Measurements from ENCODE around the gene SLC8A3. TPM values are rescaled to one million over a fixed set of nuclear protein-coding genes. Genes with fewer than 3 reads are reported as not detected.

SLC8A3 gene
- polyA plus RNA-seq, 1 of the 3 experiments (the other 2 are of a cell fraction), result 0.26 TPM

DNA sequence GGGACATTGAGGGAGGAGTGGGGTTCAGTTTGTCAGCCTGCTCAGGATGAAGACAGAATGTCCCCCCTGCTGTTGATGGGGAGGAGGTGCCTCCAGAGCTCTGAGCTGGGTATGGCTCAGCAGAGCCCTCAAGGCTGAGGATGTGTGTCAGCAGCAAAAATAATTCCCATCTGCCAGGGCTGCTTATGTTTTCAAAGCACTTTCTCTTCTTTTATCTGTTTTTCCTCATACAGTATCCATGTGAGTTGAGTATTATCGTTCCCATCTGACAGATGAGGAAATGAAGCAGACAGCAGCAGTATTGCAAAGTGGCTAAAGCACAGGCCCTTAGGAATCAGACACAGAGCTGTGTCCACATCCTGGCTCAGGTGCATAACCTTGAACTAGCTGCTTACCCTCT, 94.1 kb downstream of the SLC8A3 start (continued):
- TF ChIP-seq, protein P1, sequence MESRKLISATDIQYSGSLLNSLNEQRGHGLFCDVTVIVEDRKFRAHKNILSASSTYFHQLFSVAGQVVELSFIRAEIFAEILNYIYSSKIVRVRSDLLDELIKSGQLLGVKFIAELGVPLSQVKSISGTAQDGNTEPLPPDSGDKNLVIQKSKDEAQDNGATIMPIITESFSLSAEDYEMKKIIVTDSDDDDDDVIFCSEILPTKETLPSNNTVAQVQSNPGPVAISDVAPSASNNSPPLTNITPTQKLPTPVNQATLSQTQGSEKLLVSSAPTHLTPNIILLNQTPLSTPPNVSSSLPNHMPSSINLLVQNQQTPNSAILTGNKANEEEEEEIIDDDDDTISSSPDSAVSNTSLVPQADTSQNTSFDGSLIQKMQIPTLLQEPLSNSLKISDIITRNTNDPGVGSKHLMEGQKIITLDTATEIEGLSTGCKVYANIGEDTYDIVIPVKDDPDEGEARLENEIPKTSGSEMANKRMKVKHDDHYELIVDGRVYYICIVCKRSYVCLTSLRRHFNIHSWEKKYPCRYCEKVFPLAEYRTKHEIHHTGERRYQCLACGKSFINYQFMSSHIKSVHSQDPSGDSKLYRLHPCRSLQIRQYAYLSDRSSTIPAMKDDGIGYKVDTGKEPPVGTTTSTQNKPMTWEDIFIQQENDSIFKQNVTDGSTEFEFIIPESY (IDR thresholded peaks at IDR 0.05; ENCODE audit: borderline replicate concordance, low read depth), result no peak
- TF ChIP-seq FOXJ3 (CRISPR knock-in tag; IDR thresholded peaks at IDR 0.05) (peak; percentile 88), FOXM1 (IDR thresholded peaks at IDR 0.05; ENCODE audit: low read depth) (no peak), ELF1 (IDR thresholded peaks at IDR 0.05) (no peak), SMC3 (IDR thresholded peaks at IDR 0.05; ENCODE audit: low read depth, low read length) (peak; percentile 27; the same call in 1 of the 2 replicates), YY1 (IDR thresholded peaks at IDR 0.05; ENCODE audit: low read depth) (no peak), GABPA (IDR thresholded peaks at IDR 0.05; ENCODE audit: low read depth) (no peak), JUND (IDR thresholded peaks at IDR 0.05) (no peak)
- TF ChIP-seq, protein P2, sequence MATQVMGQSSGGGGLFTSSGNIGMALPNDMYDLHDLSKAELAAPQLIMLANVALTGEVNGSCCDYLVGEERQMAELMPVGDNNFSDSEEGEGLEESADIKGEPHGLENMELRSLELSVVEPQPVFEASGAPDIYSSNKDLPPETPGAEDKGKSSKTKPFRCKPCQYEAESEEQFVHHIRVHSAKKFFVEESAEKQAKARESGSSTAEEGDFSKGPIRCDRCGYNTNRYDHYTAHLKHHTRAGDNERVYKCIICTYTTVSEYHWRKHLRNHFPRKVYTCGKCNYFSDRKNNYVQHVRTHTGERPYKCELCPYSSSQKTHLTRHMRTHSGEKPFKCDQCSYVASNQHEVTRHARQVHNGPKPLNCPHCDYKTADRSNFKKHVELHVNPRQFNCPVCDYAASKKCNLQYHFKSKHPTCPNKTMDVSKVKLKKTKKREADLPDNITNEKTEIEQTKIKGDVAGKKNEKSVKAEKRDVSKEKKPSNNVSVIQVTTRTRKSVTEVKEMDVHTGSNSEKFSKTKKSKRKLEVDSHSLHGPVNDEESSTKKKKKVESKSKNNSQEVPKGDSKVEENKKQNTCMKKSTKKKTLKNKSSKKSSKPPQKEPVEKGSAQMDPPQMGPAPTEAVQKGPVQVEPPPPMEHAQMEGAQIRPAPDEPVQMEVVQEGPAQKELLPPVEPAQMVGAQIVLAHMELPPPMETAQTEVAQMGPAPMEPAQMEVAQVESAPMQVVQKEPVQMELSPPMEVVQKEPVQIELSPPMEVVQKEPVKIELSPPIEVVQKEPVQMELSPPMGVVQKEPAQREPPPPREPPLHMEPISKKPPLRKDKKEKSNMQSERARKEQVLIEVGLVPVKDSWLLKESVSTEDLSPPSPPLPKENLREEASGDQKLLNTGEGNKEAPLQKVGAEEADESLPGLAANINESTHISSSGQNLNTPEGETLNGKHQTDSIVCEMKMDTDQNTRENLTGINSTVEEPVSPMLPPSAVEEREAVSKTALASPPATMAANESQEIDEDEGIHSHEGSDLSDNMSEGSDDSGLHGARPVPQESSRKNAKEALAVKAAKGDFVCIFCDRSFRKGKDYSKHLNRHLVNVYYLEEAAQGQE (IDR thresholded peaks at IDR 0.05; ENCODE audit: low read depth, low read length), result no peak

DNA sequence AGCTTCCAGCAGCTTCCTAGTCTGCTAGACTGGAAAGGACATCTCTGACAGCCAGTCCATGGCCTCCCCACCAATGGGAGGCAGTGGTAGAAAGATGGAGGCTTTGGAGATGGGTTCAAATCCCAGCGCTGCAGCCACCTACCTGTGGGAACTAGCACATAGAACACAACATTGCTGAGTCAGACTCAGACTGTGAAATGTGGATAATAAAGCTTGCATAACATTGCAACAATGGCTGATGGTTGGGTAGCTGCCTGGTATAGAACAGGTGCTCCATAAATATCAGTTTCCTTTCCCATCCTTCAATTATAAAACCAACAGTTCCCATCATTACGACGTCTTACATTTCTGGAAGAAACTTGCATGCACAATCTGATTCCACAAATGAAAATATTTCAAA, 94.6 kb downstream of the SLC8A3 start:
- CTCF ChIA-PET, result interaction anchor here (0.9 to 4.2 kb wide), 15 partner anchors 8 to 223 kb away, joined by 3 to 32 read pairs (median 6); no protein-coding TSS in a partner anchor

More for the DNA sequence above, 94.6 kb downstream of the SLC8A3 start:
- Histone ChIP-seq H2AFZ (ENCODE audit: low read depth) (no peak overlapping the region), H3K27ac (ENCODE audit: low read depth in 2 of 2, low read length in 1 of 2) (peak overlapping the region in 1 of 2 experiments; percentile 99; a peak in 2 of 4 replicates), H3K4me3 (ENCODE audit: low read depth in 2 of 2, low read length in 1 of 2) (no peak overlapping the region), H3K36me3 (replicated peaks in 1 of 2; ENCODE audit: control insufficient read depth in 1 of 2, insufficient read depth in 2 of 2, low read length in 1 of 2) (no peaks in the 10 kb centered on the region), H3K9ac (no peak overlapping the region), H3K27me3 (ENCODE audit: insufficient read depth) (no peaks in the 10 kb centered on the region), H4K20me1 (ENCODE audit: insufficient read depth) (no peaks in the 10 kb centered on the region), H3F3A (replicated peaks; ENCODE audit: insufficient read depth) (no peaks in the 10 kb centered on the region), H3K79me2 (ENCODE audit: insufficient read depth) (no peaks in the 10 kb centered on the region), H3K9me2 (no peaks in the 10 kb centered on the region), H3K9me3 (no peaks in the 10 kb centered on the region), H3K4me1 (ENCODE audit: control insufficient read depth in 1 of 2, insufficient read depth in 2 of 2, low read depth in 1 of 2, low read length in 1 of 2) (peaks cover 0 to 55% of the 10 kb centered on the region in 2 experiments; a peak in 2 of 4 replicates), H3K4me2 (no peak overlapping the region)
- 20% methylated on average over 3 of the region's 3 CpGs for WGBS (ENCODE audit: low lambda C conversion rate)
- DNase-seq, result no peak
- POLR2A ChIA-PET, result interaction anchor here (0.5 to 2.4 kb wide), 8 partner anchors 13 to 199 kb away, joined by 3 to 17 read pairs (median 6); partner anchors contain the start of gene SLC8A3
- TF ChIP-seq, protein P1 (IDR thresholded peaks at IDR 0.05; ENCODE audit: borderline replicate concordance, low read depth), result no peak
- TF ChIP-seq FOSL2 (IDR thresholded peaks at IDR 0.05; ENCODE audit: borderline replicate concordance, low read depth), result no peak
- TF ChIP-seq, protein P3, sequence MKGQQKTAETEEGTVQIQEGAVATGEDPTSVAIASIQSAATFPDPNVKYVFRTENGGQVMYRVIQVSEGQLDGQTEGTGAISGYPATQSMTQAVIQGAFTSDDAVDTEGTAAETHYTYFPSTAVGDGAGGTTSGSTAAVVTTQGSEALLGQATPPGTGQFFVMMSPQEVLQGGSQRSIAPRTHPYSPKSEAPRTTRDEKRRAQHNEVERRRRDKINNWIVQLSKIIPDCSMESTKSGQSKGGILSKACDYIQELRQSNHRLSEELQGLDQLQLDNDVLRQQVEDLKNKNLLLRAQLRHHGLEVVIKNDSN (IDR thresholded peaks at IDR 0.05; ENCODE audit: borderline replicate concordance, low read depth), result no peak
- TF ChIP-seq JUND (IDR thresholded peaks at IDR 0.05), result no peak
- TF ChIP-seq, protein P2 (IDR thresholded peaks at IDR 0.05; ENCODE audit: low read depth, low read length), result no peak
- no peak for TF ChIP-seq RXRA (IDR thresholded peaks at IDR 0.05; ENCODE audit: borderline replicate concordance, low read depth)
- TF ChIP-seq EZH2phosphoT487 (IDR thresholded peaks at IDR 0.05; ENCODE audit: borderline replicate concordance, low read depth), result no peak
- no peak for TF ChIP-seq FOXM1 (IDR thresholded peaks at IDR 0.05; ENCODE audit: low read depth)

All from SK-N-SH (cell line).